GM19397 (cell line): Measurements from ENCODE around the gene AIF1L.
"Not testable (repeated sequence)": the region's sequence is repeated elsewhere in the genome, so short reads cannot be mapped to it uniquely, and the experiment has no call there.

Source experiments
- ATAC-seq: cut with Tn5 transposase; IDR thresholded peaks from one replicate; pipeline ENCODE4 v1.9.1; 2021; ENCODE audit warnings: mild to moderate bottlenecking, moderate library complexity; ENCODE audit not compliant: unreplicated experiment

Gene AIF1L

DNA sequence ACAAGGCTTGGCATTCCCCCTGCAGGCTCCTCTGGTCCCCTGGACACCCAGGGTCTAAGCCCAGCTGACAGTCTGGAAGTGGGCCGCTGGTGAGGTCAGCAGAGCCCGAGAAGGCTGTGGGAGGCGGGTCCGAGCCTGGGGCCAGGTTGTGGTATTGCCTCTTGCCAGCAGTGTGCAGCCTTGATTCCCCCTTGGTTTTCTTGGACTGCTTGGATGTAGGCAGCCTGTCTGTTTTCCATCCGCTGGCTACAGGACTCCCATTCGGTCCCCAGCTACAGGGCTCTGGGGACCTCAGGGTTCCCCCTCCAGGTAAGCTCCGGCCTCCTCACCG lies 1.6 kb downstream of the AIF1L start:
- no peak for ATAC-seq

GRCh38 chr9:131098391-131099101 lies 2.2 kb downstream of the AIF1L start:
- ATAC-seq, result no peak

- no peak for ATAC-seq
These were observed 2.8 kb downstream of the AIF1L start for GRCh38 chr9:131099102-131099606.

DNA sequence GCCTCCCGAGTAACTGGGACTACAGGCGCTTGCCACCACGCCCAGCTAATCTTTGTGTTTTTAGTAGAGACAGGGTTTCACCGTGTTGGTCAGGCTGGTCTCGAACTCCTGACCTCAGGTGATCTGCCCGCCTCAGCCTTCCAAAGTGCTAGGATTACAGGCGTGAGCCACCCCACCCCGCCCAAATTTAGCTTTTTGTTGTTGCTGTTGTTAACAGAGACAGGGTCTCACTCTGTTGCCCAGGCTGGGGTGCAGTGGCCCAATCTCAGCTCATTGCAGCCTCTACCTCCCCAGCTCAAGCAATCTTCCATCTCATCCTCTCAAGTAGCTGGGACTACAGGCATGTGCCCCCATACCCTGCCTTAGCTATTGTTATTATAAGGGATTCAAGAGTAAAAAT lies 3.5 kb downstream of the AIF1L start:
- not testable (repeated sequence) for ATAC-seq

DNA sequence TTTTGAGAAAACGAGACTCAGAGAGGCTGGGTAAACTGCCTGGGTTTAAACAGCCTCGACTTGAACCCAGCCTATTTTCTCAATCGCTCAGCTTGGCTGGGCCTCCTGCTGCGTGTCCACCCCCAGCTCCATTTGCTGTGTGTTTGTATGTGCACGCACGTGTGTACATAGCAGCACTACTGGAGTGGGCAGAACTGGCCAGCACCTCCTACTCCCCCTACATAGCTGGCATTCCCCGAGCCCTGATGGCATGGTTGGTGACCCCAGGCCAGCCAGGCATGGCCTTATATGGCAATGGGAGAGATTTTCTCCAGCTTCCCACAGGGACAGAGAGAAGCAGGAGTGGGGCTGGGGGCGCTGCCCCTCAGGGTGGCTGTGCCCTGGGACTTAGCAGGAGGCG lies 4.1 kb downstream of the AIF1L start:
- no peak for ATAC-seq

DNA sequence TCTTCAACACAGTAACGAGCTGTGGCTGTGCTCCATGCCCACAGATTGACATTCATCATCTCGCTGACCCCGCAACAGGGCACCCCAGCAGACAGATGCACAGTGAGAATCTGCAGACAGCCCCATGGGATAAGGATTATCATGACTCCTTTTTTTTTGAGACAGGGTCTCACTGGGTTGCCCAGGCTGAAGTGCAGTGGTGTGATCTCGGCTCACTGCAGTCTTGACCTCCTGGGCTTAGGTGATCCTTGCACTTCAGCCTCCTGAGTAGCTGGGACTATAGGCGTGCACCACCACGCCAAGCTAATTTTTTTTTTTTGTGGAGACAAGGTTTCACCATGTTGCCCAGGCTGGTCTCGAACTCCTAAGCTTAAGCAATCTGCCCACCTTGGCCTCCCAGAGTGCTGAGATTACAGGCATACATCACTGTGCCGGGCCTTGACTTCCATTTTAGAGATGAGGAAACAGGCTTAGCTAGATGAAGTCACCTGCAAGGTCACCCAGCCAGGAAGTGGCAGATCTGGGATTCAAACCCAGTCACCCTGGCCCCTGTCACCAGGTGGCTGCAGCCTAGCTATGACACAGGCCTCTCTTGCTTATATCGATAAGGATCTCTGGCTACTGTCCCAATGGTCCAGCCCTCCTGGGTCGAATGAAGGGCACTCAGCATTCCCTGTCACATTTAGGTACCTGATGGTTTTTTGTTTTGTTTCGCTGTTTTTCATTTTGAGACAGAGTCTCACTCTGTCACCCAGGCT lies 5.1 kb downstream of the AIF1L start:
- ATAC-seq, result no peak

GRCh38 chr9:131103024-131103423 lies 6.7 kb downstream of the AIF1L start:
- ATAC-seq, result no peak

GRCh38 chr9:131103535-131103934 lies 7.2 kb downstream of the AIF1L start:
- ATAC-seq, result no peak

GRCh38 chr9:131104016-131104740 lies 7.8 kb downstream of the AIF1L start:
- no peak for ATAC-seq

DNA sequence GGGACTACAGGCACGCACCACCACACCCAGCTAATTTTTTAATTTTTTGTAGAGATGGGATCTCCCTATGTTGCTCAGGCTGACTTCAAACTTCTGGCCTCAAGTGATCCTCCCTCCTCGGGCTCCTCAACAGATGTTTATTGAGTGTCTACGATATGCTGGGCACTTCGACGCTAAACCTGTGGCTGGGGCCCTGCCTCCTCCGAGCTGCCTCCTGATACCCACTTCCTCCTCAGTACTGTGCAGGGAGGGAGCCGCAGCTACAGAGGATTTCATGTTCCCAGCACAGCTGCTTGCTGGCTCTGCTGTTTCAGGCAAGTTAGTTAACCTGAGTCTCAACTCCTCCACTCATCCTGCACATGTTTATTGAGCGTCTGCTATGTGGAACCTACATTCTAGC lies 9.6 kb downstream of the AIF1L start:
- ATAC-seq, result no peak

DNA sequence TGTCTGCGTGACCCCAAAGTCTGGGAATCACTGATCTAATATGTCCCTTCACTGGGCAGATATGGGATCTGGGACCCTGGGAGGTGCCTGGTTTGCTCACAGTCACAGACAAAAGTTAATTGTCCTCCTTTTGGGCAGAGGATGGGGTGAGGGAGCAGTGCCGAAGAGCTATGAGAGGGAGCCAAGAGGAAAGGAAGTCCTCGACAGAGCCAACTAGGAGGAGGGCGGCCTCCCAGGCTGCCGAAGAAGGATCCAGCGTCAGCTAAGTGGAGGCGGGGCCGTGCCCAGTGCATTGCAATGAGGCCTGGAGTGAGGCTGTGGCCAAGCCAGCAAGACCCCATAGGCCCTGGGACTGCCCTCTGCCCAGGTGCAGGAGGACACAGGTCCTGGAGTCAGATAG lies 11.4 kb downstream of the AIF1L start:
- no peak for ATAC-seq

- ATAC-seq, result no peak
These were observed 15.0 kb downstream of the AIF1L start for GRCh38 chr9:131111186-131111853.

DNA sequence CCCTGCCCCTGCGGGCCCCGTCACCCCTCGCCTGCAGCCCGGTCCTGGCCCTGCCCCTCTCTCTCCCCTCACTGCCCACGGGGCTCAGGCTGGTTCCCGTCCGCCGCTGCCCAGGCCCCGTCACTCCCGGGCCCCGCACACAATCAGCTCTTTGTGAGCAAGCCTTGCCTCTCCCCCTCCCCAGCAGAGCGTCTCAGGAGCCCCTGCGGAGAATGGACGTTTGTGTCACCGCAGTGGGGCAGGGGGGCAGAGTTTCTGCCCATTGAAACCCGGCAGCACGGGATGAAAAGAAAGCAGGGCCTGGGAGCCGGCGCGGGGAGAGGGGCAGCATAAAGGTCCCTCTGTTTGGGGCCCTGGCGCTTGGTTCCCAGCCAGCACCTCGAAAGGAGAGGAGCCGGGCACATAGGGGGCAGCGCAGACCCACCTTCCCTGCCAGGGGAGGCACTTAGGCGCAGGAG lies 15.6 kb downstream of the AIF1L start:
- no peak for ATAC-seq

DNA sequence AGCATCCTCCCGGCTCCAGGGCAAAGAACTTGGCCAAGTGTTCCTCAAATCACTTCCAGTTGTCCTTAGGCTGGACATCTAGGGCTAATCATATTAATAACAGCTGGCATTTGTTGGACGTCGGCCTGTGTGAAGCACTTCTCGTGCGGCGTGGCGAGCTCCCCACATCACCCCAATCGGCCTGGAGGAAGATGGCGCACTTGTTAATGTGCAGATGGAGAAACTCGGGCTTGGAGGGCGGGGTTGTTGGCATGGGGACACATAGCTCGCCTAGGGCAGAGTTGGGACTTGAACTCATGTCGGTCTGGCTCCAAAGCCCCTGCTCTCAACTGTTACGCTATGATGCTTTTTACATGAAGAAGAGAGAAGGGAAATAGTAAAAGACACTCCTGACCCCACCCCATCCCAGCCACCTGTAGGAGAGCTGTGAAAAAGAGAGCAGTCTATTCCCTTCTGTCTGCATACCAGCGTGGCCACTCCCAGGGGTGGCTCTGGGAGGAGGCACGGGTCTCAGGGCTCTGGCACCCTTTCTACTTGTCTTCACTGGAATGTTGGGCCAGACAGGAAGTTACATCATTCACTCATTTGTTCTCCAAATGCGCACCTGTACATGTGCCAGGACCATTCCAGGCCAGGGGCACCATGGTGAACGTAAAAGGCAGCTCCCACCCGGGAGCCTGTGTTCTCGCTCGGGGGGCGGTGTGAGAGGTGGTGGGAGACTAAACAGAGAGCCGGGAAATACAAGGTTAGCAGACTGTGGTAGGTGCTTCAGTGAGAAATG lies 16.2 kb downstream of the AIF1L start:
- no peak for ATAC-seq

GRCh38 chr9:131113655-131114054 lies 17.3 kb downstream of the AIF1L start:
- no peak for ATAC-seq

GRCh38 chr9:131114084-131114535 lies 17.8 kb downstream of the AIF1L start:
- no peak for ATAC-seq

GRCh38 chr9:131115360-131115742 lies 19.0 kb downstream of the AIF1L start:
- ATAC-seq, result not testable (repeated sequence)

- ATAC-seq, result no peak
These were observed 20.2 kb downstream of the AIF1L start for GRCh38 chr9:131116281-131117120.

DNA sequence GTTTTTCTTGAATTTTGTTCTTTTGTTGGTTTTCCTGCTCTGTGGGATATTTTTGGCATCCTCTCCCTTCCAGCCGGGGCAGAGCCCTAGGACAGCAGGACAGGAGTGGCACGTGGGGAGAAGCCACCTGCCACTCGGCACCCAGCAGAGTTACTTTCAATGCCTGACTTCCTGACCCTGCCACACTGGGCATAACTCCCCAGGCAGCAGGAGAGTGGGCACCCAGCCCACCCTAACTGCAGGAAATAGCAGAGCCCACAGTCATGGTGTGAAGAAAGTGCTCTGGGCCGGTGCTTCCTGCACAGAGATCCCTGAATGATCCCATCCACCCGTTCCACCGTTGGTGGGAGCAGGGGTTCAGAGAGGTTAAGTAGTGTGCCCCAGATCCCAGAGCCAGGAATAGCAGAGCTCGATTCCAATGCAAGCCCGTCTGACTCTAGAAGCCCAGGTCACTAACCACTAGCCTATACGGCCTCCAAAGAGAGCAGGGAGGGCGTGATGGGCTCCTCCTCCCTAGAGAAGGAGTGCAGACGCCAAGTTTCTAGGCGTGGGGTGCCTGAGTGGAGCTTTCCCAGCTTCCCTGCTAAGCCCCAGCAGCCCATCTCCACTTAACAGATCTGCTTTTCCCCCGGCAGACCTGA lies 20.9 kb downstream of the AIF1L start:
- no peak for ATAC-seq
